ENCODE data around the gene ARF6.

DNA sequence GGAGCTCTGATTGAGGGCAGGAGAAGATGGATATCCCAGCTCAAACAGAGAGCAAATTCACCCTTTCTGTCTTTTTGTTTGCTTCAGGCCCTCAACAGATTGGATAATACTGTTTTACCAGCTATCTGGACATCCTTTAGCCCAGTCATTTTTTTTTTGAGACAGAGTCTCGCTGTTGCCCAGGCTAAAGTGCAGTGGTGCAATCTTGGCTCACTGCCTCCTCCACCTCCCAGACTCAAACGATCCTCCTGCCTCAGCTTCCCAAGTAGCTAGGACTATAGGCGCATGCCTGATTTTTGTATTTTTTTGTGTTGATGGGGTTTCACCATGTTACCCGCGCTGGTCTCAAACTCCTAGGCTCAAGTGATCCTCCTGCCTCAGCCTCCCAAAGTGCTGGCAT, 40.8 kb downstream of the ARF6 start:
- TF ChIP-seq GATA2 (IDR thresholded peaks at IDR 0.05; ENCODE audit: low read depth, low read length) (no peak), GATA3 (IDR thresholded peaks at IDR 0.05; ENCODE audit: low read depth, low read length) (no peak)
